Measurements from ENCODE around the gene STAG2. TPM values are rescaled to one million over a fixed set of nuclear protein-coding genes. Genes with fewer than 3 reads are reported as not detected.
"Not testable (repeated sequence)": the region's sequence is repeated elsewhere in the genome, so short reads cannot be mapped to it uniquely, and the experiment has no call there.

The STAG2 gene
- total and polyA plus RNA-seq, 4 experiments from 2014 or later: 47.8 to 124 (median 87.2) TPM

- Histone ChIP-seq H3K4me3 (ENCODE audit: low read length in 2 of 2) (no peak overlapping the region), H3K27me3 (ENCODE audit: insufficient read depth, low read length) (no peaks in the 10 kb centered on the region), H3K36me3 (ENCODE audit: insufficient read depth, low read length) (no peaks in the 10 kb centered on the region), H3K27ac (ENCODE audit: low read depth, low read length) (no peak overlapping the region), H3K4me1 (ENCODE audit: insufficient read depth, low read length) (peaks cover 8% of the 10 kb centered on the region), H3K9me3 (ENCODE audit: control insufficient read depth in 1 of 2, low read length in 2 of 2) (no peaks in the 10 kb centered on the region)
- peaks cover 5 to 41% of the 10 kb centered on the region in 2 donors for H3K36me3 Mint-ChIP-seq
- no peak overlapping the region for H3K4me3 Mint-ChIP-seq
- POLR2A ChIA-PET (ENCODE audit: partially characterized antibody): no interaction called here
- H3K27me3 Mint-ChIP-seq: no peaks in the 10 kb centered on the region
- intact Hi-C loops (cut with micrococcal nuclease): no loop called here
- no peaks in the 10 kb centered on the region for H3K9me3 Mint-ChIP-seq
- H3K27ac Mint-ChIP-seq: peak overlapping the region in 1 of 7 donors; percentile 75
- CTCF ChIA-PET (ENCODE audit: partially characterized antibody): no interaction called here
- DNase-seq: no peak
- H3K4me1 Mint-ChIP-seq: peaks cover 3 to 12% (median 5%) of the 10 kb centered on the region in 4 donors
These were observed 66.7 kb downstream of the STAG2 start for GRCh38 chrX:124028182-124028581.

- no peaks in the 10 kb centered on the region for H3K27me3 ChIP-seq (ENCODE audit: insufficient read depth, low read length)
- no peaks in the 10 kb centered on the region for H3K27me3 Mint-ChIP-seq
- CTCF ChIA-PET (ENCODE audit: partially characterized antibody): interaction anchor here (1.4 kb wide), 1 partner anchor 9 kb away, joined by 4 read pairs; no protein-coding TSS in a partner anchor
- no peaks in the 10 kb centered on the region for H3K4me1 ChIP-seq (ENCODE audit: insufficient read depth, low read length)
- H3K27ac ChIP-seq (ENCODE audit: low read depth, low read length): no peak overlapping the region
- peaks cover 2 to 10% (median 6%) of the 10 kb centered on the region in 4 donors for H3K4me1 Mint-ChIP-seq
- peaks cover 5 to 36% of the 10 kb centered on the region in 2 donors for H3K36me3 Mint-ChIP-seq
- H3K4me3 ChIP-seq (ENCODE audit: low read length in 2 of 2): no peak overlapping the region
- no peaks in the 10 kb centered on the region for H3K9me3 Mint-ChIP-seq
- intact Hi-C loops (cut with micrococcal nuclease): no loop called here
- H3K4me3 Mint-ChIP-seq: no peak overlapping the region
- no peak for DNase-seq
- no peaks in the 10 kb centered on the region for H3K9me3 ChIP-seq (ENCODE audit: control insufficient read depth in 1 of 2, low read length in 2 of 2)
- H3K27ac Mint-ChIP-seq: peak overlapping the region in 1 of 7 donors; percentile 51
- POLR2A ChIA-PET (ENCODE audit: partially characterized antibody): interaction anchor here (0.5 kb wide), 1 partner anchor 31 kb away, joined by 3 read pairs; no protein-coding TSS in a partner anchor
- no peaks in the 10 kb centered on the region for H3K36me3 ChIP-seq (ENCODE audit: insufficient read depth, low read length)
These were observed 69.0 kb downstream of the STAG2 start for GRCh38 chrX:124030520-124030919.

GRCh38 chrX:124033821-124034220 lies 72.3 kb downstream of the STAG2 start:
- H3K4me3 Mint-ChIP-seq: no peak overlapping the region
- DNase-seq: no peak
- intact Hi-C loops (cut with micrococcal nuclease): no loop called here
- Histone ChIP-seq H3K36me3 (ENCODE audit: insufficient read depth, low read length) (peaks cover 6% of the 10 kb centered on the region), H3K27ac (ENCODE audit: low read depth, low read length) (no peak overlapping the region), H3K4me1 (ENCODE audit: insufficient read depth, low read length) (no peaks in the 10 kb centered on the region), H3K4me3 (ENCODE audit: low read length in 2 of 2) (no peak overlapping the region), H3K27me3 (ENCODE audit: insufficient read depth, low read length) (no peaks in the 10 kb centered on the region), H3K9me3 (ENCODE audit: control insufficient read depth in 1 of 2, low read length in 2 of 2) (no peaks in the 10 kb centered on the region)
- H3K36me3 Mint-ChIP-seq: peaks cover 0 to 24% of the 10 kb centered on the region in 2 donors
- POLR2A ChIA-PET (ENCODE audit: partially characterized antibody): interaction anchor here (1.1 kb wide), 1 partner anchor 17 kb away, joined by 3 read pairs; no protein-coding TSS in a partner anchor
- no peaks in the 10 kb centered on the region for H3K27me3 Mint-ChIP-seq
- H3K9me3 Mint-ChIP-seq: no peaks in the 10 kb centered on the region
- peaks cover 4 to 13% (median 7%) of the 10 kb centered on the region in 4 donors for H3K4me1 Mint-ChIP-seq
- H3K27ac Mint-ChIP-seq: peak overlapping the region in 2 of 7 donors; percentile 44 to 47
- CTCF ChIA-PET (ENCODE audit: partially characterized antibody): no interaction called here

DNA sequence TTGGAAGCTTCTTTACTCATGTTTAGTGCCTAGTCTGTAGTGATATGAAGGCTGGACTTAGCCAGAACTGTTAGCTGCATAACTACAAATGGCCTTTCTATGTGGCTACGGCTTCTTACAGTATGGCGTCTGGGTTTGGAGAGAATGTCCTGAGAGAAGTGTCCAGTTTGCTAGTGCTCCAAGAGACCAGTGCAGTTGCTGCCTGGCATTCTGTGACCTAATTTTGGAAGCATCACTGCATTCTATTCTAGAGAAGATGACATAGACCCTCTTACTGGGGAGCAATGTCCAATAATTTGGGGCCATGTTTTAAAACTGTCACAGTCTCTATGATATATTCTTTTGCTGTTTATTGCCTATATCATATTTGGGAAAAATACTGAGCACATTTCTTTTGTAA lies 74.2 kb downstream of the STAG2 start:
- Mint-ChIP-seq H3K27me3 (no peaks in the 10 kb centered on the region), H3K27ac (peak overlapping the region in 2 of 7 donors; percentile 30 to 37), H3K36me3 (peaks cover 0 to 26% of the 10 kb centered on the region in 2 donors), H3K4me1 (peaks cover 7 to 17% (median 11%) of the 10 kb centered on the region in 4 donors), H3K4me3 (no peak overlapping the region), H3K9me3 (no peaks in the 10 kb centered on the region)
- DNase-seq: no peak
- H3K9me3 ChIP-seq (ENCODE audit: control insufficient read depth in 1 of 2, low read length in 2 of 2): no peaks in the 10 kb centered on the region
- CTCF ChIA-PET (ENCODE audit: partially characterized antibody): no interaction called here
- H3K27me3 ChIP-seq (ENCODE audit: insufficient read depth, low read length): no peaks in the 10 kb centered on the region
- H3K4me3 ChIP-seq (ENCODE audit: low read length in 2 of 2): no peak overlapping the region
- no peak overlapping the region for H3K27ac ChIP-seq (ENCODE audit: low read depth, low read length)
- H3K4me1 ChIP-seq (ENCODE audit: insufficient read depth, low read length): no peaks in the 10 kb centered on the region
- intact Hi-C loops (cut with micrococcal nuclease): no loop called here
- H3K36me3 ChIP-seq (ENCODE audit: insufficient read depth, low read length): peaks cover 6% of the 10 kb centered on the region
- POLR2A ChIA-PET (ENCODE audit: partially characterized antibody): no interaction called here

- ChIA-PET CTCF (ENCODE audit: partially characterized antibody) (no interaction called here), POLR2A (ENCODE audit: partially characterized antibody) (no interaction called here)
- no peak for DNase-seq
- intact Hi-C loops (cut with micrococcal nuclease): loop anchor here (10.0 kb wide), 1 partner anchor 207 kb away; no protein-coding TSS in a partner anchor
- no peak overlapping the region for H3K4me3 Mint-ChIP-seq
- no peaks in the 10 kb centered on the region for H3K9me3 ChIP-seq (ENCODE audit: control insufficient read depth in 1 of 2, low read length in 2 of 2)
- peaks cover 6% of the 10 kb centered on the region for H3K36me3 ChIP-seq (ENCODE audit: insufficient read depth, low read length)
- no peaks in the 10 kb centered on the region for H3K9me3 Mint-ChIP-seq
- no peak overlapping the region for H3K4me3 ChIP-seq (ENCODE audit: low read length in 2 of 2)
- H3K27ac ChIP-seq (ENCODE audit: low read depth, low read length): no peak overlapping the region
- no peaks in the 10 kb centered on the region for H3K27me3 ChIP-seq (ENCODE audit: insufficient read depth, low read length)
- H3K27ac Mint-ChIP-seq: peak overlapping the region in 1 of 7 donors; percentile 30
- H3K27me3 Mint-ChIP-seq: no peaks in the 10 kb centered on the region
- H3K4me1 Mint-ChIP-seq: peaks cover 7 to 10% (median 9%) of the 10 kb centered on the region in 4 donors
- H3K4me1 ChIP-seq (ENCODE audit: insufficient read depth, low read length): no peaks in the 10 kb centered on the region
- H3K36me3 Mint-ChIP-seq: peaks cover 0 to 43% of the 10 kb centered on the region in 2 donors
These were observed 80.5 kb downstream of the STAG2 start for GRCh38 chrX:124042042-124042441.

GRCh38 chrX:124045109-124045508 lies 83.6 kb downstream of the STAG2 start:
- Mint-ChIP-seq H3K4me3 (no peak overlapping the region), H3K9me3 (no peaks in the 10 kb centered on the region), H3K27me3 (no peaks in the 10 kb centered on the region), H3K36me3 (peaks cover 0 to 52% of the 10 kb centered on the region in 2 donors), H3K4me1 (peaks cover 6 to 9% (median 8%) of the 10 kb centered on the region in 4 donors), H3K27ac (no peak overlapping the region)
- Histone ChIP-seq H3K9me3 (ENCODE audit: control insufficient read depth in 1 of 2, low read length in 2 of 2) (no peaks in the 10 kb centered on the region), H3K27me3 (ENCODE audit: insufficient read depth, low read length) (no peaks in the 10 kb centered on the region), H3K36me3 (ENCODE audit: insufficient read depth, low read length) (no peaks in the 10 kb centered on the region), H3K4me1 (ENCODE audit: insufficient read depth, low read length) (no peaks in the 10 kb centered on the region), H3K4me3 (ENCODE audit: low read length in 2 of 2) (no peak overlapping the region), H3K27ac (ENCODE audit: low read depth, low read length) (no peak overlapping the region)
- ChIA-PET POLR2A (ENCODE audit: partially characterized antibody) (no interaction called here), CTCF (ENCODE audit: partially characterized antibody) (no interaction called here)
- DNase-seq: no peak
- intact Hi-C loops (cut with micrococcal nuclease): loop anchor here (10.0 kb wide), 1 partner anchor 210 kb away; no protein-coding TSS in a partner anchor

- intact Hi-C loops (cut with micrococcal nuclease); H3K4me3 Mint-ChIP-seq; CTCF ChIA-PET (ENCODE audit: partially characterized antibody); POLR2A ChIA-PET (ENCODE audit: partially characterized antibody); H3K27me3 Mint-ChIP-seq; H3K27ac ChIP-seq (ENCODE audit: low read depth, low read length); H3K27me3 ChIP-seq (ENCODE audit: insufficient read depth, low read length); DNase-seq; H3K4me3 ChIP-seq (ENCODE audit: low read length in 2 of 2); H3K9me3 Mint-ChIP-seq; H3K9me3 ChIP-seq (ENCODE audit: control insufficient read depth in 1 of 2, low read length in 2 of 2): not testable (repeated sequence)
- Histone ChIP-seq H3K36me3 (ENCODE audit: insufficient read depth, low read length) (peaks cover 23% of the 10 kb centered on the region), H3K4me1 (ENCODE audit: insufficient read depth, low read length) (peaks cover 32% of the 10 kb centered on the region)
- Mint-ChIP-seq H3K27ac (peak overlapping the region in 3 of 7 donors; percentile 62 to 81 (median 63)), H3K36me3 (peaks cover 31 to 53% of the 10 kb centered on the region in 2 donors), H3K4me1 (peaks cover 15 to 33% (median 25%) of the 10 kb centered on the region in 4 donors)
These were observed 122.9 kb downstream of the STAG2 start for GRCh38 chrX:124084417-124084816.

Data from CD4-positive, alpha-beta memory T cell (primary cell).